Measurements from ENCODE around the gene PFDN1. TPM values are rescaled to one million over a fixed set of nuclear protein-coding genes. Genes with fewer than 3 reads are reported as not detected.

PFDN1 gene
- total and polyA plus RNA-seq, 11 donors: 53.8 to 140 (median 75.0) TPM

DNA sequence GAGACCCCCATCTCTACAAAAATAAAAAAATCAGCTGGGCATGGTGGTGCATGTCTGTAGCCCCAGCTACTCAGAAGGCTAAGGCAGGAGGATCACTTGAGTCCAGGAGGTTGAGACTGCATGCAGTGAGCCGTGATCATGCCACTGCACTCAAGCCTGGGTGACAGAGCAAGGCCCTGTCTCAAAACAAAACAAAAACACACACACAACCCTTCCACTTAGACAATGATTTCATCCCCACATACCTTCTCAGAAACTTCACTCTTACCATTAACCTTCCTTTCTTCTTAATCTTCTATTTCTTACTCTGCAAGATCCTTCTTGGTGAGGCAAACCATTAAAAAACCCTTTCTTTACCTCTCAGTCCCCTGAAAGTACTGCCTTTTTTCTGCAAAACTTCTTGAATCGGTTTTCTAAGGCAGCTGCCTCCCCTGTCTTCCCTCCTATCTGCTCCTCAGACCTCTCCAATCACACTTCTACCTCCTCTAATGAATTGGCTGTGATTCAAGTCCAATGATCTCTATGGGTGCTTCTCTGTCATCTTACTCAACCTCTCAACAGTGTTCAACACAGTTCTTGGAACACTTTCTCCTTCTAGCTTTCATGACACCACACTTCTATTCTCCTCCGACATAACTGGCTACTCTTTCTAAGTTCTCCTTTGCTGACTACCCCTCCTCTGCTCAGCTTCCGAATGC is 47.3 kb downstream of the PFDN1 start:
- no peak for TF ChIP-seq POLR2A (IDR thresholded peaks at IDR 0.05)
- TF ChIP-seq CTCF (IDR thresholded peaks at IDR 0.05): no peak
- ATAC-seq: no peak

DNA sequence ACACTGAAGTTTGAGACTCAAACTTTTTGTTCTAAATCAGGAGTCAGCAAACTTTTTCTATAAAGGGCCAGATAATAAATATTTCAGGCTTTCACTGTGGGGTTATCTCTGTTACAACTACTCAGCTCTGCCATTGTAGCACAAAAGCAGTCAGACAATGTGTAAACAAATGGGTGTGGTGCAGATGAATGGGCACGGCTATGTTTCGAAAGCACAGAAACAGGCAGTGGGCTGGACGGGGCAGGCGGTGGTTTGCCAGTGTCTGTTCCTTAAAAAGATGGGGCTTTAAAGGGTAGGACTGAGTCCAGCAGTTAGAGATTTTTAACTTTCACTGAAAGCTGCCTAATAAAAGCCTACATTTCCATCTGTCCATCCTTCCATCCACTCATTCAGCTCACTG is 48.9 kb downstream of the PFDN1 start:
- ATAC-seq: peak in 2 of 4 donors; percentile 35 to 62
- peak in 1 of 5 donors; percentile 39 for DNase-seq
- TF ChIP-seq POLR2A (IDR thresholded peaks at IDR 0.05) (no peak), CTCF (IDR thresholded peaks at IDR 0.05) (no peak)
- H3K4me3 ChIP-seq: no peak overlapping the region
- 43 to 62% (median 53%) methylated on average over 4 of the region's 4 CpGs for WGBS, 4 donors
- H3K9me3 ChIP-seq: no peaks in the 10 kb centered on the region
- intact Hi-C loops (cut with DNase I): loop anchor here in 3 of 10 donors (5.0 to 10.0 kb wide), 3 partner anchors 38 to 51 kb away; partner anchors contain the start of gene PFDN1 (in 1 of the 3)
- no peaks in the 10 kb centered on the region for H3K27me3 ChIP-seq
- H3K4me1 ChIP-seq: peaks cover 0 to 64% (median 46%) of the 10 kb centered on the region in 12 donors
- H3K36me3 ChIP-seq: peaks cover 0 to 24% (median 10%) of the 10 kb centered on the region in 9 donors
- H3K27ac ChIP-seq: no peak overlapping the region

More for the DNA sequence above, 47.3 kb downstream of the PFDN1 start:
- Histone ChIP-seq H3K36me3 (peaks cover 0 to 21% (median 4%) of the 10 kb centered on the region in 9 donors), H3K4me1 (peaks cover 0 to 62% (median 47%) of the 10 kb centered on the region in 12 donors), H3K27ac (no peak overlapping the region), H3K4me3 (no peak overlapping the region), H3K27me3 (no peaks in the 10 kb centered on the region), H3K9me3 (peaks cover 0 to 6% (median 0%) of the 10 kb centered on the region in 12 donors)
- no peak for DNase-seq
- WGBS, 4 donors: 83 to 84% (median 84%) methylated on average over 4 of the region's 4 CpGs
- intact Hi-C loops (cut with DNase I): loop anchor here in 2 of 10 donors (5.0 to 10.0 kb wide), 2 partner anchors 37 to 49 kb away; partner anchors contain the start of gene PFDN1 (in 1 of the 2)

GRCh38 chr5:140252470-140253126 is 50.3 kb downstream of the PFDN1 start:
- H3K36me3 ChIP-seq: peaks cover 0 to 15% (median 4%) of the 10 kb centered on the region in 9 donors
- H3K27me3 ChIP-seq: no peaks in the 10 kb centered on the region
- WGBS, 4 donors: 94 to 96% (median 95%) methylated on average over 10 of the region's 10 CpGs
- H3K4me1 ChIP-seq: peaks cover 0 to 75% (median 50%) of the 10 kb centered on the region in 12 donors
- no peaks in the 10 kb centered on the region for H3K9me3 ChIP-seq
- ATAC-seq (no peak), DNase-seq (no peak)
- H3K4me3 ChIP-seq: no peak overlapping the region
- no peak for TF ChIP-seq POLR2A (IDR thresholded peaks at IDR 0.05)
- TF ChIP-seq CTCF (IDR thresholded peaks at IDR 0.05): no peak
- H3K27ac ChIP-seq: peak overlapping the region in 2 of 12 donors; percentile 46 to 76
- intact Hi-C loops (cut with DNase I): loop anchor here in 3 of 10 donors (5.0 to 10.0 kb wide), 3 partner anchors 40 to 52 kb away; partner anchors contain the start of gene PFDN1 (in 1 of the 3)

DNA sequence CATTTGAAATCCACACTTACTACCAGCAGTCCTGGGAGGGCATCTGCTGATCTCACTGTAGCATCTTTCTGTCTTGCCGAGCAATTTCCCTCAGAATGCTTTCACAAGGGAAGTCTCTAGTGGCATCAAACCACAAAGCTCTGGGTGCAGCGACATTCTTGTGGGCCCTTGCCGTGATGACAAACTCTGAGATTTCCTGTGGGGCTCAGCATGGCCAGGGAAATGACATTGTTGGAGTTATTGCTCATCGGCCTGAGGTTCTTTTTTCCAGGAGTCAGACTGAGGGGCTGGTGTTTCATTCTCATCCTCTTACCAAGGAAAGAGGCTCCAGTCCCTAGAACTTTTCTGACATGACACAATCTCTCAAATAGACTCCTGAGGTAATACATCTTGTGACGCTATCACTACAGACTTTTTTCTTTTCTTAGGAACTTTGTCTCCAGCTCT is 51.4 kb downstream of the PFDN1 start:
- TF ChIP-seq POLR2A (IDR thresholded peaks at IDR 0.05) (no peak), CTCF (IDR thresholded peaks at IDR 0.05) (no peak)
- ATAC-seq (peak in 3 of 4 donors; percentile 35 to 62 (median 38)), DNase-seq (peak in 1 of 5 donors; percentile 41)
- Histone ChIP-seq H3K27ac (peak overlapping the region in 8 of 12 donors; percentile 1 to 76 (median 28)), H3K36me3 (peaks cover 0 to 15% (median 4%) of the 10 kb centered on the region in 9 donors), H3K4me3 (no peak overlapping the region), H3K9me3 (no peaks in the 10 kb centered on the region), H3K27me3 (no peaks in the 10 kb centered on the region), H3K4me1 (peaks cover 4 to 85% (median 60%) of the 10 kb centered on the region in 12 donors)
- 50 to 61% (median 55%) methylated on average over 5 of the region's 5 CpGs for WGBS, 4 donors
- intact Hi-C loops (cut with DNase I): loop anchor here in 3 of 10 donors (5.0 to 10.0 kb wide), 3 partner anchors 41 to 53 kb away; partner anchors contain the start of gene PFDN1 (in 1 of the 3)
